GM18519 (cell line): Measurements from ENCODE around the gene NR6A1.

Experiments used
- ATAC-seq: cut with Tn5 transposase; IDR thresholded peaks from one replicate; pipeline ENCODE4 v1.9.1; 2021; ENCODE audit warnings: mild to moderate bottlenecking, moderate library complexity; ENCODE audit not compliant: unreplicated experiment, low FRiP score

The NR6A1 gene

DNA sequence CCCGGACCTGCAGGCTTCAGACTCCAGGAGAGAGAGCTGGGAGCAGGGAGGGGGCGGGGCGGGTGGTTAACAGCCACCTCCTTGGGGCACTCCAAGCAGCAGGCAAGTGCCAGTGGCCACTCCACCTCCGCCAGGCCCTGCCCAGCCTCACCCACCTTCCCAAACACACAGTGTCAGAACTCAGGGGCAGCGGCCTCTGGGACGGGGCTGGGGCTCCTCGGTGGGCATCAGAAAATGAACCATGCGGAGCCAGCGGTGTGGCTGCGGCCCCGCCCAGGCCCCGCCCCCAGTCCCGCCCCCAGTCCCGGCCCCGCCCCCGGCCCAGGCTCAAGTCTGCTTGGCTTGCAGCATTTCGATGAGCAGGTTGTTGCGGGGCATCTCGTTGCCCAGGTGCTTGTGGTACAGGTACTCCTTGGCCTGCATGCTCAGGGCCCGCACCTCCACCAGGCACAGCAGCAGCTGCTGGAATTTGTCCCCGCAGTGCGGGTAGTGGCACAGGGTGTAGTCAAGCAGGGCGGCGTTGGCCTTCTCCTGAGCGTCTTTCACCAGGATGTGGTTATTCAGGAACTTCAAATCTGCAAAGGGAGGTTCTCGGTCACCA is 288.6 kb downstream of the NR6A1 start:
- ATAC-seq, result no peak

DNA sequence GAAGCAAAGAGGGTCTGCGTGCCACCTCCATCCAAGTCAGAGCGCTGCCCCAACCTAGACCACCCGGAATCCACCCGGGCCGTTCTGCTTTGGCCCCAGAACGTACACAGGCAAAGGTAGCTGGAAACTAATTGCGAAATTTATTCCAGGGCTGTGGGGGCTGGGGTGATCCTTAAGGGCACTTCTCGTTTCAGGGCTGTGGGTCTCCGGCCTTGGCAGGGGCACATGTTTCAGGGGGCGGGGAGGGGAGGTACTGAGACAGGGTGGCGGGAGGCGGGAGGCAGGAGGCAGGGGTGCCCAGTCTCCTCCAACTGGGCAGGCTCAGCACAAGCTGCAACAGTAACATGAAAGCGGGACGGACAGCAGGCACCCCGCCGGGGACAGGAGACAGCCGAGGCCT is 290.0 kb downstream of the NR6A1 start:
- no peak for ATAC-seq

DNA sequence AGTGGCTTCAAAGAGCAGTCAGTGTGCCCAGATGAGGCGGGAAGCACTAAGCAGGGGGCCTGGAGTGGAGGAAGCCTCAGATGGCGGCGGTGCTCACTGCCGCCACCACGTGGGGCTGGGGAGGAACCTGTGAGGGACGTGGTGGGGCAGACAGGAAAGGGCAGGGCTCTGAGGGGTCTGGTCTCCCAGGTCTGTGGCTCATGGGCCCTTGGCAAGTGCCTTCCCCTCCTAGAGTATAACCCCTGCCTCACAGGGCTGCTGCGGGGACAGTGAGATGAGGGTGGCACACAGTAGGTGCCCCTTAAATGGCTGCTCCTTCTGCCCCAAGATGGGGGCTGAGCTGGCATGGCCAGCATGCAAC is 290.5 kb downstream of the NR6A1 start:
- no peak for ATAC-seq

DNA sequence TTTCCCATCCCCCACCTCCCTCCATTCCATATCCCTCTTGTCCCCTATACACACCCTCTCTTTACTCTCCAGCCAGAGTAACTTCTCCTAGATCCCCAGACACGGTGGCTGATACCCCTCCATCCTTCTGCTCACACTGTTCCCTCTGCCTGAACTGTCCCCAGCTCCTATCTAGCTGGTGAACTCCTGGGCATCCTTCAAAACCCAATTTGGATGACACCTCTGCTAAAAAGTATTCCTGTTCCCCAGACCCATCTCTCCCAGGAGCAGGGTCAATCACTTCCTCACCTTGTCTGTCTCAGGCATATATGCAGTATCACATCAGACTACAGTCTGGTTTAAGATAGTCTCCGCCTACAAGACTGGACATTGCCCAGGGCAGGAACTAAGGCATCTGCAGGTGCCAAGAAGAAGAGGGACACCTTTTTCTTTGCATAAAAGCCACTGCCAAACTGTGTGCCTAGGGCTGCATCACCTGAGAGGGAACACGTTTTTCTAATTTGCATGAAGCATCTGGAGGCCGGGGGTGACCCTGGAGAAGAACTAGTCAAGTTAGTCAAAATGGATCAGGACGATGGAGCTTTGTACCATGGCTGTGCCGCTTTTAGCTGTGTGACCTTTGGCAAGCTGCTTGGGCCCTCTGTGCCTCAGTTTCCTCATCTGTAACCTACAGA is 291.0 kb downstream of the NR6A1 start:
- no peak for ATAC-seq

DNA sequence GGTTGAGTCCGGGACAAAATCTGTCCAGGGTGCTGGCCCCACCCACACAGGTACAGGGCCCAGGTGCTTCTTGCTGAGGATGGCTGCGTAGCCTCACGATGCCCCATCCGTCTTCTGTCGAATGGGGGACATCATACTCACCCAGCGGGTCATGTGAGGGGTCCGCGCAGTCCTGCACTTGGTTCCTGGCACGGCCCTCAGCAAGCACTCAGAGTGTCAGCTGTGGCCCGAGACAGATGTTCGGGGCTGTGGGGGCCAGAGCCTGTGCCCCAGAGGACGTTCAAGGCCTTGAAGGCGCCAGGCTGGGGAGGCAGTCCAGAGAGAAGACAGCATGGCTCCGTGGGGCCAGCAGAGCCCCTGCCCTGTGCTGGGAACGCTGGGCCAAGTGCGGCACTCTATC is 291.7 kb downstream of the NR6A1 start:
- no peak for ATAC-seq

DNA sequence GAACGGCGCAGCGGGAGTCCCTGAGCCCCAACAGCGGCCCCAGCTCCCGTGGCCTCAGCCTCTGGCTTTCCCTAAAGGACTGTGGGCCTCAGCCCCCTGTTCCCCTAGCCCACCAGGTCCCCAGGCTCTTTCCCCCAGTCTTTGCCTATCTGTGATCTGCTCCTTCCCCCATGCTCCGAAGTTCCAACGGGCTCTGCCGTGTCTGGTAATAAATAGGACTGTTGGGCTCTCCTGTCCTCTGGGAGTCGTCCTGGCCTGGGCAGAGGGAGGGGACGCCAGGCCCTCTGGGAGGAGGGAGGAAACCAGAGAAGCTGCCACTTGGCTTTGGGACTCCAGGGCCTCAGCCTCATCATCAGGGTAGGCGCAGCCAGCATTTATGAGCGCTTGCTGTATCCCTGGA is 292.8 kb downstream of the NR6A1 start:
- no peak for ATAC-seq

DNA sequence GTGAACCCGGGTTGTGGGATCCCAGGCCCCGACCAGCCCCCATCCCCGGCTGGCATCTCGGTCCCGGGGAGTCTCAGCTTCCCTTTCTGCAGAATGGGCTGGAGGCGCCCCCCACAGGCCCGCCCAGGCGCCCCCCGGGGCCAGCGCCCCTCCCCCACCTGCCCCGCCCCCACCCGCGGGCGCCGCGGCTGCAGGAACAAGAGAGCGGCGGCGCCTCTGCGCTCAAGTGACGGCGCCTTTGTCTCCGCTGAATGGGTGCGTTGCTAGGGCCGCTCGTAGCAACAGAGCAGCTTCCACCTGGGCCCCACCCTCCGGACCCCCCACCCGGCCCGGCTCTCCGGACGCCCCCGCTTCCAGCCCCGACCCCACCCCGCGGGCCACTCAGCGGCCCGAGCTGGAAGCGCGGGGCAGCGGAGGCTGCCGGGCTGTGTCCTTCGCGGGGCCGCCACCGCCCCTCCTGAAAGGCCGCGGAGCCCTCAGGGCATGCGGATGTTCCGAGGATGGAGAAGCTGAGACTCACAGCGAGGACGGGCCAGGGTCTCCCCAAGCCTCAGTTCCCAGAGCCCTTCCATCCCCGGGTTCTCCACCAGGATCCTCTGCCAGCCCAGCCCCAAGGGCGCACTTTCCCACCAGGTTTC is 293.3 kb downstream of the NR6A1 start:
- no peak for ATAC-seq

DNA sequence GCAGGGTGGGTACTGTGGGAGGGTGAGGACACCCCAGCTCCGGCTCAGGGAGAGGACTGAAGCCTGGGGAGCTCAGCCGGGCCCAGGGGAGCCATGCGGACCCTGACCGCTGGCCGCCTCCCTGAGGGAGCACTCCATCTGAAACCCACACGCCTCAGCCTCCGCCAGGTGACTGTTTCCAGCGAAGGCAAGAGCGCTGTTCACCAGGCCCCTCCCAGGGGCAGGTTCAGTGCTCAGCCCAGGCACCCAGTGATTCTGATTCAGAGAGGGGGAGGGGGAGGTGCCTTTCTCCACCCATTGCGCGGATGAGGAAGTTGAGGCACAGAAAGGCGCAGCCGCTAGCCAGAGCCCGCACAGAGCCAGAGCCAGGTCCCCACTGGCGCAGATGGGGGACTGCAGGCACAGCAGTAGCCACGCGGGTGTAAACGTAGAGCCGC is 293.9 kb downstream of the NR6A1 start:
- ATAC-seq, result no peak

DNA sequence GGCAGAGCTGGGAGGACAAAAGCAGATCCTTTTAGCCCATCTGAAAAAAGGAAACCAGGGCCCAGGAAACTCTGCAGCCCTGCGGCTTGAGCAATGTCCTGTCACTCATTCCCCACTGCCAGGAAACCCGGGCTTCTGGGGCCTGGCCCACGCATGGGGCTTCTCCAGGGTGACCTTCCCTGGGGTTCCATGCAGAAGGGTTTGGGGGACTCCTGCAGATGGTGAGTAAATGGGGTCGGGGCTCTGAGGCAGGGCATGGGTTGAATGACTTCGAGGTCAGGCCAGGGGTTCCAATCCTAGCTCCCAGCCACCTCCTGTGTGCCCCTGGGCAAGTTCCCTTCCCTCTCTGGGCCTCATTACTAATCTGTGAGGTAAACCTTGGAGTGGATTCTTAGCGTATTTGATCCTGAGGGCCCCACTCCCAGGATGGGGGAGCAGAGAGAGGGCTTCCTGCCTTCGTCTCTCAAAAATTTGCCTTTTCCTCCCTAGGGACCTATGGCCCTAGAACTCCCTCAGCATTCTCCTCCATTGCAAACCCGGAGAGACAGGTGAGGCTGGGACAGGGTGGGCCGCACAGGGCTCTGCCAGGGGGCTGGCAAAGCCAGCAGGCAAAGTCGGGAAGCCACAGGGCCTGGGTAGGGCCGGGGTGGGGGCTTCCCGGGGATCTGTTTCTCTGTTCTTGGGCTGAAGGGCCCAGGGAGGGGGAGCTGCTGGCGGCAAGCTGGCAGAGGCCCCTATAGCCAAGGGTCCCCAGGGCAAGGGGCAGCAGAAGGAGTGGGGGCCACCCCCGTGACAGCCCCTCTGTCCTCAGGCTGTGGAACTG is 295.0 kb downstream of the NR6A1 start:
- ATAC-seq, result no peak

DNA sequence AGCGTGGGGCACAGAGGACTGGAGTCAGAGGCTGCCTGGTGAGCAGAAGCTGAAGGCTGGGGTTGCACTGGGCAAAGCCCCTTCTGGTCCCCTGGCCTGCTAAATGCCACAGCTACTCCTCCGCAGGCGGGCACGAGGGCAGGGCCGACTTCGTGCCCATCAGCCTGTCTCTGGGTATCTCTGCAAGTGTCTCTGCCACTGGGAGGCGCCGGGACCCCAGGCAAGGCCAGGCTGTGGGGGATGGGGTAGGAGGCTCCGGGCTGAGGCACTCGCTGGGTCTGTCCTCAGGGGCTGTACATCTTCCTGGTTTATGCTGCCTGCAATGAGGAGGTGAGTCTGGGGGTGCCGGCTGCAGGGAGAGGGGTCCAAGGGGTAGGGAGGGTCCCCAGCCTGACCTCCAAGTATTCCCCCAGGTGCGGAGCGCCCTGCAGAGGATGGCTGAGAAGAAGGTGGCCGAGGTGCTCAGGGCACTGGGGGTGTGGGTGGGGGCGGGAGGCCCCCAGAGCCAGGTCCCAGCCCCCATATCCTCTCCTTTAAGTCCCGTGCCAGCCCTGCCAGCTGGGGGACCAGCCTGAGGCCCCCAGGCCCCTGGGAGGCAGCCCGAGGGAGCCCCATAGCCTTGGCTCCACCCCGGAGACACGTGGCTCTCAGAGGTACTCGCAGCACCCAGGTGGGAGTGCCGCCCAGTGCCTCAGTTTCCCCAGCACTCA is 295.8 kb downstream of the NR6A1 start:
- ATAC-seq, result no peak

DNA sequence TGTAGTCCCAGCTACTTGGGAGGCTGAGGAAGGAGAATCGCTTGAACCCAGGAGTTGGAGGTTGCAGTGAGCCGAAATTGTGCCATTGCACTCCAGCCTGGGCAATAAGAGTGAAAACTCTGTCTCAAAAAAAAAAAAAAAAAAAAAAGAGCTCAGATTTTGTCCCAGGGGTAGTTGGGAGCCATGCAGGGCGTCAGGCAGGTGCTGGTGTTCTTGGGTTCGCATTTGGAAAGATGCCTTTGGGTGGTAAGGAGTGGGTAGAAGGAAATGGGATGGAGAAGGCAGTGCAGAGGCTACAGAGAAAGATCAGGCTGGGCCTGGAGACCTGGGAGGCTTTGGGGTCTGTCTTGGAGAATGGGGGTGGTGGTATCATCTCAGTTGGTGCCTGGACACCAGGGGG is 297.0 kb downstream of the NR6A1 start:
- ATAC-seq, result no peak

DNA sequence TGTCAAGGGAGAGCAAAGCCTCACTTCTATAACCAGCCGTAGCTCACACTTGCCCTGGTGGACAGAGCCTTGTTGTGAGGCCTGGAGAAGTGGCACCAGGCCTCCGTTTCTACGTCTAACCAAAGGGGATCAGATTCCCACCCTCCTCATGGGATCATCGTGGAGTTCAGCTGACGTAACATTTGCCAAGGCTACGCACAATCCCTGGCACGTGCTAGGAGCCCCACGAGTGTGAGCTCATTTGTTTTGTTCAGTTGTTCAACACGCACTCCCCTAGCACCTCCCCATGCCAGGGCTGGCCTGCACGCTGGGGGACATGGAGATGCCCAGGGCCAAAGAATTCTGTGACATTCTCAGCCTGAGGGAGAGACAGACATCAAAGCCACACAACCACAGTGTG is 297.8 kb downstream of the NR6A1 start:
- ATAC-seq, result no peak

DNA sequence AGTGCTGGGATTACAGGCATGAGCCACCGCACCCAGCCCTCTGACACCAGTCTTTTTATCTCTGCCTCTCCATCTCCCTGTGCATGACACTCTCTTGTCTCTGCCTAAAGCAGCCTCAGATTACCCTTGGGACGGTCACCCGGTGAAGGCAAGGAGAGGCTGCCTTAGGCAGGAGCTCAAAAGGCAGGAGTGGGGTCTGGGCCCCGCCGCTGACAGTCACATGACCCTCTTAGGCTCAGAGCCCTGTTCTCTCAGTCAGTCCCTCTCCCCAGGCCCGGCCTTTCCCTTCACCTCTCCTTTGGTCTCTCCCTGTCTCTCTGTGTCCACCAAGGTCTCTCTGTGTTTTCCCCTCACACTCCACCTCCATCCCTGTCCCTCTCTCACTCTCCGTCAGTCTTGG is 298.3 kb downstream of the NR6A1 start:
- ATAC-seq, result no peak

DNA sequence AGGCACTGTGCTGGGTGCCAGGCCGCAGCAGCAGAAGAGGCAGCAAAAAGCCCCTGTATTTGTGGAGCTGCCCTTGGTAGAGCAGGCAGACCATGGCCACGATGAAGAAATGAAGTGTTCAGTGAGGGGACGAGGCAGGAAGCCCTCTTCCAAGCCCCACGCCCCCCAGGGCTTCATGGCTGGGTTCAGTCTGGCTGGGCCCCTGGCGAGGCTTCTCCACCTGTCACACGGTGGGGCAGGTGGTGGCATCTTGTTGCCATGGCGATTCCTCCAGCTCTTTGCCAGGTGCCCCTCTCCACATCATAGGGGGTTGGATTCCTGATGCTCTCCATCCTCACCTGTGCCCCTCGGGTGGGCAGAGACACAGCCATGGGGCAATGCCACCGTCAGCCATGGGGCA is 299.4 kb downstream of the NR6A1 start:
- no peak for ATAC-seq

DNA sequence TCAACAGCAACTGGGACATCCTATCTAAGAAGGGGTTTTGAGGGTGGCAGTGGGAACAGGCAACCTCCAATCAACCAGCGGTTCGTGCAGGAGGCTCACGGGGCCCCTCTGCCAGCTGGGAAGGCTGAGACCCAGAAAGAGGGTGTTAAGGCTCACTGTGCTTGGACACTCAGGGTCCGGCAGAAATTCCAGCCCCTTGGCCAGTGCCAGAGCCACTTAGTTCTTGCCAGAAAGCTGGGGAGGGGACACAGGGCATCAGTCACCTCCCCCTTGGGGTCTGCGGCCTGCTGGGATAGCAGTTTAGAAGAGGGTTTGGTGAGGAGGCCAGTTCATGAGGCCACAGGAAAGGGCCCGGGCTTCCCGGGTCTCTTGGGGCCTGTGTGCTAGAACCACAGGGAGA is 300.4 kb downstream of the NR6A1 start:
- no peak for ATAC-seq

DNA sequence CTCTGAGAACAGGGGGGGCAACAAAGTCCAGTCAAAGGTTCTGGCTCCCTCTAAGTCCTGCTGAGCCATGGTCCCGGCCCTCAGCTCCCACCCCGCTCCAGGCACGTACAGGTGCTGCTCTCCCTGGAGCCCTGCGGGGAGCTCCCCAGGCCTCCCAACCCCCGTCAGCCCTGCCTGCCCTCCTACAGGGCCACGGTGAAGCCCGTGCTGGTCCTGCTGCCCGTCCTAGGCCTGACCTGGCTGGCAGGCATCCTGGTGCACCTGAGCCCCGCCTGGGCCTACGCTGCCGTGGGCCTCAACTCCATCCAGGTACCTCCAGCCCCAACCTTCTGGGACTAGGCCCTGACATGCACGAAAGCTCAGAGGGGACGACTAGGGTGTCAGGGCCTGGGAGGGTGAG is 300.8 kb downstream of the NR6A1 start:
- no peak for ATAC-seq

DNA sequence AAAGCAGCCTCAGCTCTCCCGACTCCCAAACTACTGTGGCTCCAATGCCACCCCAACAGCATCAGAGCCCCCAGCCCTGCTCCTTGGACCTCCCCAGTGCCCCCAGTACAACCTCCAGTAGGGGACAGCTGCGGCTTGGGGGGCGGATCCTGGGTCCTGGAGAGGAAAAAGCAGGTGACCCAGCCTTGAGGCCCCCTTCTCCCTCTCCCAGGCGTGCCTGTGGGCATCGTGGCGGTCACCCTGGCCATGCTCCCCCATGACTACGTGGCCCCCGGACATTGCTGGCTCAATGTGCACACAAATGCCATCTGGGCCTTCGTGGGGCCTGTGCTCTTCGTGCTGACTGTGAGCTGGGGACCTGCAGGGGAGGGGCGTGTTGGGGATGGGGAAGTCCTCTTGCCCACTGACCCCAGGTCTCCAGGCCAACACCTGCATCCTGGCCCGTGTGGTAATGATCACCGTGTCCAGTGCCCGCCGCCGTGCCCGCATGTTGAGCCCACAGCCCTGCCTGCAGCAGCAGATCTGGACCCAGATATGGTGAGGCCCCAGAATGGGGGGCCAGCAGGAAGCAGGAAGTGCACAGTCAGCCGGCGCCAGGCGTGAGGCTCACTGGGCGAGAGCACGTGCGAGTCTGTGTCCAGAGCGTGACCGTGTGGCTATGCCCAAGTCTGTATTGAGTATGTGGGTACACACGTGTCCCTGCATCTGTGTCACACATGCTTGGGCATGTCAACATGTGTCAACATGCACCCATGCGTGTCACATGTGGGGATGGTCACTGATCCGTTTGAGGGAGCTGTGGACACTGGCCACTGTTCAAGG is 301.9 kb downstream of the NR6A1 start:
- no peak for ATAC-seq

DNA sequence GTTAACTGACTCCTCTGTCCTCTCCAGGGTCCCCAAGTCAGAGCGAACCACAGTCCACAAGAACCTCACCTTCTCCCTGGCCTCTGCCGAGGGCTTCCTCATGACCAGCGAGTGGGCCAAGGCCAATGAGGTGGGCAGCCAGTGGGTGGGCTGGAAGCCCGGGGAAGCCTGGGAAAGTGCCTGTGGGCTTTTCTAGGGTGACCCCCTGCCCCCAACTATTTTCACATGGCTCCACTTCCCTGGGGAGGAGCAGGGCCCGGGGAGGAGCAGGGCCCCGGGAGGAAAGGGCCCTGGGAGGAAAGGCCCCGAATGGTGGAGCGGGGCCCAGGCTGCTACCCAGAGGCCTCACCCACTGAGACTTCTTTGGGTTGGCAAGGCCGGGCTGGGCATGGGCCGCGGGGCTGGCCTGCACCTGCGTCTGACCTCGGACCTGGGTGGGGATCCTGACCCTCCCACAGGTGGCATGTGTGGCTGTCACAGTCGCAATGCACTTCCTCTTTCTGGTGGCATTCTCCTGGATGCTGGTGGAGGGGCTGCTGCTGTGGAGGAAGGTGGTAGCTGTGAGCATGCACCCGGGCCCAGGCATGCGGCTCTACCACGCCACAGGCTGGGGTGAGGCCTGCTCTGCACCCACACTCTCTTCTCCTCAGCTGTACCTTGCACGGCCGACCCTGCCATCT is 302.9 kb downstream of the NR6A1 start:
- ATAC-seq, result no peak

DNA sequence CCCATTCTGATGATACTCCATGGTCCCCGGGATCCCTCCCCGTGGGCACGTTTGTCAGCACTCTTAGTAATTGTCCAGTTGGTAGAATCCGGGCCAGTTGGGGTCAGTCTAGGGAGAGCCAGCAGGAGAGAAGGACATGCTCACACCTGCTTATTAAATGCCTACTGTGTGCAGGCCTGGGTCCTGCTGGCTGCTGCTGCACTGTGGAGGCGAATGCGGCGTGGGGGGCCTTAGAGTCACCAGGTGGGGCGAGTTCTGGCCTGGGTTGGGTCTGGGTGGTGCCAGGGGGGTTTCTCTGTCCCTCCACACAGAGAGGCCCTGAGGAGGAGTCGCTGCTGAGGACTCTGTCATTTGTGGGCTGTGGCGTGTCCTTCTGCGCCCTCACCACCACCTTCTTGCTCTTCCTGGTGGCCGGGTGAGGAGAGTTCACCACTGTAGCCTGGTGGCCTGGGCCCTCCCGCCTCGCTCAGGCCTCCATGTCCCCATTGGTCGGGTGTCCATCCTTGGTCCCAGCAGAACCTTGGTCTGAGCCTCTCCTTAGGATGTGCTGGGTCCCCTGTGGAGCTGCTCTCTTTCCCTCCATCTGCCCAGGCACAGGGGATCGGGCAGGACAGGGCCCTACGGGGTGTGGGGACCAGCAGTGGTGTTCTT is 303.6 kb downstream of the NR6A1 start:
- ATAC-seq, result no peak
